Adrenal gland (tissue), 5 donors: Measurements from ENCODE around the gene LHFPL2.

Experiments
- POLR2A ChIP-seq, 2 donors: fragments of 450-650 bp; IDR thresholded peaks; one replicate each; pipeline ENCODE4 v1.6.1; 2017; ENCODE audit warnings: antibody characterized with exemption in 2 of 2, mild to moderate bottlenecking in 2 of 2, moderate library complexity in 1 of 2
- TF ChIP-seq, protein P1 (sequence below), 6 experiments: fragments of 450-650 bp in 4 of 6; fragments of 200-600 bp in 2 of 6; sonication (generic) in 1 of 6; IDR thresholded peaks; 1 replicate in 5 of 6; 2 replicates in 1 of 6; pipeline versions ENCODE4 v1.5.1 to v1.8.0; 2016 to 2021; ENCODE audit warnings: antibody characterized with exemption in 6 of 6, mild to moderate bottlenecking in 2 of 6, moderate library complexity in 1 of 6
- donor health status: DM: no; HTN: no; CAD: no.

DNA sequence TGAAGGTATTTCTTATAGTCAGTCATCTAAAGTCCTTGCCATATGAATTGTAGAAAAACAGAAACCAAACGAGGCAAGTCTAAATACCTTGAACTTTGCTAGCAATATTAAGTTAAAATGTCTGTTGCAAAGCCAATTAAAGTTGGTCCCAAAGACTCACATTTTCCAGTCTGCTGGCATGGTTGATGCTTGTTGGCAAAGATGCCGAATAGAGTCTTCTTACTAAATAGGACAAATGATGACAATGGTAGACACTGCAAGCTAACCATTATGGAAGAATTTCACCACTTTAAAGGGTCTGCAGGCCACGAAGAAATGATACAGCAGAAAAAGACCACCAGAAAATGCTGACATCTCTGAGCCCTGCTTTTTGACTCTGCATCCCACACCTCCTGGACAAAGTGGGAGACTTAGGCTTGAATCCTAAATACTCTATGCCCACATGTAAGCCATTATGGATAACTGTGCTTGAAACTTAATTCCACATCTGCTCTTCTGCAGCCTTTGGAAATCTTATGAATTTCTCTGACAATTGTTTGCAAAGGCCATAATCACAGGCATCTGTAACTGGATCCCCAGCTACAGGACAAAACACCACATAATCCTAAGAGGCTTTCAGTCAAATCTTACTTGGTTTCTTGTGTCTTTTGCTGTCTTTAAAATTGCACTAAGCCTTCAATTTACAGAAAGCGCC lies 61.3 kb downstream of the LHFPL2 start:
- TF ChIP-seq, protein P1, sequence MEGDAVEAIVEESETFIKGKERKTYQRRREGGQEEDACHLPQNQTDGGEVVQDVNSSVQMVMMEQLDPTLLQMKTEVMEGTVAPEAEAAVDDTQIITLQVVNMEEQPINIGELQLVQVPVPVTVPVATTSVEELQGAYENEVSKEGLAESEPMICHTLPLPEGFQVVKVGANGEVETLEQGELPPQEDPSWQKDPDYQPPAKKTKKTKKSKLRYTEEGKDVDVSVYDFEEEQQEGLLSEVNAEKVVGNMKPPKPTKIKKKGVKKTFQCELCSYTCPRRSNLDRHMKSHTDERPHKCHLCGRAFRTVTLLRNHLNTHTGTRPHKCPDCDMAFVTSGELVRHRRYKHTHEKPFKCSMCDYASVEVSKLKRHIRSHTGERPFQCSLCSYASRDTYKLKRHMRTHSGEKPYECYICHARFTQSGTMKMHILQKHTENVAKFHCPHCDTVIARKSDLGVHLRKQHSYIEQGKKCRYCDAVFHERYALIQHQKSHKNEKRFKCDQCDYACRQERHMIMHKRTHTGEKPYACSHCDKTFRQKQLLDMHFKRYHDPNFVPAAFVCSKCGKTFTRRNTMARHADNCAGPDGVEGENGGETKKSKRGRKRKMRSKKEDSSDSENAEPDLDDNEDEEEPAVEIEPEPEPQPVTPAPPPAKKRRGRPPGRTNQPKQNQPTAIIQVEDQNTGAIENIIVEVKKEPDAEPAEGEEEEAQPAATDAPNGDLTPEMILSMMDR (IDR thresholded peaks at IDR 0.05): no peak
- no peak for TF ChIP-seq POLR2A (IDR thresholded peaks at IDR 0.05)
